ENCODE measurements around the gene SCLT1.

GRCh38 chr4:128915544-128915943 is 177.8 kb downstream of the SCLT1 start:
- TF ChIP-seq CTCF (IDR thresholded peaks at IDR 0.05), result no peak
- TF ChIP-seq POLR2A (IDR thresholded peaks at IDR 0.05), result no peak

Data from thyroid gland (tissue), 4 donors.